Loucy (cell line): ENCODE results near the gene C3orf20.

Experiments used
- H2AFZ ChIP-seq: fragments of 200-600 bp; sonication (generic); 2 replicates; pipeline ENCODE4 v1.6.0; 2016; ENCODE audit warnings: antibody characterized with exemption, mild to moderate bottlenecking, low read length, moderate library complexity
- H3F3A ChIP-seq: fragments of 200-600 bp; 2 replicates; pipeline ENCODE4 v1.6.0; 2016; ENCODE audit warnings: antibody characterized with exemption, low read depth, mild to moderate bottlenecking
- H3K27me3 ChIP-seq: fragments of 200-600 bp; sonication (generic); 2 replicates; pipeline ENCODE4 v1.6.1; 2014; ENCODE audit warnings: low read length, mild to moderate bottlenecking; ENCODE audit not compliant: insufficient read depth, poor library complexity, severe bottlenecking
- H3K36me3 ChIP-seq: fragments of 200-600 bp; sonication (generic); 2 replicates; pipeline ENCODE4 v1.6.1; 2016; ENCODE audit warnings: low read length; ENCODE audit not compliant: insufficient read depth
- H3K4me1 ChIP-seq: fragments of 200-600 bp; sonication (generic); 2 replicates; pipeline ENCODE4 v1.5.1; 2014; ENCODE audit warnings: low read length, mild to moderate bottlenecking; ENCODE audit not compliant: insufficient read depth, poor library complexity, severe bottlenecking
- H3K4me2 ChIP-seq: fragments of 200-600 bp; sonication (generic); 2 replicates; pipeline ENCODE4 v1.6.0; 2014; ENCODE audit warnings: antibody characterized with exemption, low read length, low read depth, mild to moderate bottlenecking; ENCODE audit not compliant: poor library complexity, severe bottlenecking
- H3K4me3 ChIP-seq: fragments of 200-600 bp; sonication (generic); 2 replicates; pipeline ENCODE4 v1.5.1; 2014; ENCODE audit warnings: low read length, mild to moderate bottlenecking, mixed read lengths; ENCODE audit not compliant: poor library complexity, severe bottlenecking
- H3K79me2 ChIP-seq: fragments of 200-600 bp; sonication (generic); 2 replicates; pipeline ENCODE4 v1.6.1; 2014; ENCODE audit warnings: low read length; ENCODE audit not compliant: insufficient read depth
- H3K9ac ChIP-seq: fragments of 200-600 bp; sonication (generic); 2 replicates; pipeline ENCODE4 v1.6.0; 2014; ENCODE audit warnings: mild to moderate bottlenecking, low read depth, low read length, moderate library complexity; ENCODE audit not compliant: poor library complexity, severe bottlenecking
- H3K9me2 ChIP-seq: fragments of 200-600 bp; sonication (generic); replicated peaks from 2 replicates; pipeline ENCODE4 v1.6.1; 2016; ENCODE audit warnings: low read depth, low read length, mixed read lengths
- H3K9me3 ChIP-seq: fragments of 200-600 bp; sonication (generic); 2 replicates; pipeline ENCODE4 v1.6.1; 2014; ENCODE audit warnings: mild to moderate bottlenecking, antibody characterized with exemption, low read length, low read depth; ENCODE audit not compliant: insufficient read depth
- H4K20me1 ChIP-seq: fragments of 200-600 bp; sonication (generic); 2 replicates; pipeline ENCODE4 v1.6.0; 2014; ENCODE audit warnings: antibody characterized with exemption, low read length, mild to moderate bottlenecking; ENCODE audit not compliant: insufficient read depth, poor library complexity, severe bottlenecking
- CTCF ChIP-seq: fragments of 200-600 bp; sonication (generic); conservative IDR thresholded peaks from 2 replicates; pipeline ENCODE4 v1.5.1; 2014; ENCODE audit warnings: mild to moderate bottlenecking, antibody characterized with exemption, low read length
- EZH2phosphoT487 ChIP-seq: fragments of 200-600 bp; IDR thresholded peaks from 2 replicates; pipeline ENCODE4 v1.6.1; 2018; ENCODE audit warnings: antibody characterized with exemption, mild to moderate bottlenecking, moderate library complexity, borderline replicate concordance

C3orf20 gene

GRCh38 chr3:14647976-14648955, 26.7 kb upstream of the C3orf20 start:
- H3K79me2 ChIP-seq, result peaks cover 17% of the 10 kb centered on the region
- 0 out of 2 replicates have a peak, but pooled peaks cover 4% of the 10 kb centered on the region for H3F3A ChIP-seq

GRCh38 chr3:14649466-14649865, 25.5 kb upstream of the C3orf20 start:
- Histone ChIP-seq H3K4me2 (no peak overlapping the region), H3K36me3 (no peaks in the 10 kb centered on the region), H3K9me3 (no peaks in the 10 kb centered on the region), H3K27me3 (no peaks in the 10 kb centered on the region), H3F3A (0 out of 2 replicates have a peak, but pooled peaks cover 4% of the 10 kb centered on the region), H4K20me1 (peaks cover 3% of the 10 kb centered on the region), H3K4me1 (peaks cover 38% of the 10 kb centered on the region), H2AFZ (no peak overlapping the region), H3K9me2 (no peaks in the 10 kb centered on the region), H3K79me2 (peaks cover 29% of the 10 kb centered on the region), H3K4me3 (no peak overlapping the region), H3K9ac (no peak overlapping the region)
- TF ChIP-seq CTCF (no peak), EZH2phosphoT487 (no peak)

More at GRCh38 chr3:14647976-14648955, 26.7 kb upstream of the C3orf20 start:
- Histone ChIP-seq H3K36me3 (no peaks in the 10 kb centered on the region), H3K4me1 (peaks cover 27% of the 10 kb centered on the region), H3K4me2 (peak overlapping the region; percentile 37), H3K9ac (peak overlapping the region; percentile 33), H3K27me3 (no peaks in the 10 kb centered on the region), H3K9me3 (no peaks in the 10 kb centered on the region), H3K9me2 (no peaks in the 10 kb centered on the region), H2AFZ (no peak overlapping the region), H4K20me1 (peaks cover 3% of the 10 kb centered on the region), H3K4me3 (no peak overlapping the region)
- TF ChIP-seq EZH2phosphoT487, result no peak
- no peak for TF ChIP-seq CTCF

GRCh38 chr3:14650193-14650592, 24.7 kb upstream of the C3orf20 start:
- no peaks in the 10 kb centered on the region for H3K9me3 ChIP-seq
- TF ChIP-seq CTCF (no peak), EZH2phosphoT487 (no peak)
- H3K9ac ChIP-seq, result peak overlapping the region; percentile 95
- peaks cover 38% of the 10 kb centered on the region for H3K4me1 ChIP-seq
- H3K9me2 ChIP-seq, result no peaks in the 10 kb centered on the region
- 0 out of 2 replicates have a peak, but pooled peaks cover 4% of the 10 kb centered on the region for H3F3A ChIP-seq
- no peaks in the 10 kb centered on the region for H3K27me3 ChIP-seq
- H3K4me3 ChIP-seq, result peak overlapping the region; percentile 95
- H4K20me1 ChIP-seq, result peaks cover 3% of the 10 kb centered on the region
- H3K36me3 ChIP-seq, result no peaks in the 10 kb centered on the region
- peak overlapping the region; percentile 85 for H3K4me2 ChIP-seq
- peaks cover 34% of the 10 kb centered on the region for H3K79me2 ChIP-seq
- H2AFZ ChIP-seq, result no peak overlapping the region
